T-helper 2 cell treated with Interferon-gamma antibody and Interleukin-4, amounts not matched to agents 100 ng/mL and 5 ng/mL, for 36 hours (primary cell): ENCODE data around the gene COX14. TPM values are rescaled to one million over a fixed set of nuclear protein-coding genes. Genes with fewer than 3 reads are reported as not detected.
"Not testable (repeated sequence)": the region's sequence is repeated elsewhere in the genome, so short reads cannot be mapped to it uniquely, and the experiment has no call there.

Source experiments
- intact Hi-C: fragments of 100-400 bp; cut with micrococcal nuclease; formaldehyde crosslinking; loops from one replicate; pipeline ENCODE4 v1.15.1; 2023
- total RNA-seq: library from RNA; stranded (reverse); gene quantifications from 2 replicates; pipeline ENCODE4 v1.2.3, GENCODE V29; 2022

Gene COX14
- total RNA-seq, result 41.1 and 41.4 TPM in 2 replicates

- intact Hi-C loops, result loop anchor here (1.0 to 5.0 kb wide), 6 partner anchors 27 to 1125 kb away; partner anchors contain the start of genes CERS5, DAZAP2, LARP4 and RACGAP1
These were observed at the start of gene COX14 for GRCh38 chr12:50111693-50112455. Gene COX14, plus strand, starts transcription at chr12:50112236. Its CDS starts 7,808 bp downstream, at chr12:50120044.

DNA sequence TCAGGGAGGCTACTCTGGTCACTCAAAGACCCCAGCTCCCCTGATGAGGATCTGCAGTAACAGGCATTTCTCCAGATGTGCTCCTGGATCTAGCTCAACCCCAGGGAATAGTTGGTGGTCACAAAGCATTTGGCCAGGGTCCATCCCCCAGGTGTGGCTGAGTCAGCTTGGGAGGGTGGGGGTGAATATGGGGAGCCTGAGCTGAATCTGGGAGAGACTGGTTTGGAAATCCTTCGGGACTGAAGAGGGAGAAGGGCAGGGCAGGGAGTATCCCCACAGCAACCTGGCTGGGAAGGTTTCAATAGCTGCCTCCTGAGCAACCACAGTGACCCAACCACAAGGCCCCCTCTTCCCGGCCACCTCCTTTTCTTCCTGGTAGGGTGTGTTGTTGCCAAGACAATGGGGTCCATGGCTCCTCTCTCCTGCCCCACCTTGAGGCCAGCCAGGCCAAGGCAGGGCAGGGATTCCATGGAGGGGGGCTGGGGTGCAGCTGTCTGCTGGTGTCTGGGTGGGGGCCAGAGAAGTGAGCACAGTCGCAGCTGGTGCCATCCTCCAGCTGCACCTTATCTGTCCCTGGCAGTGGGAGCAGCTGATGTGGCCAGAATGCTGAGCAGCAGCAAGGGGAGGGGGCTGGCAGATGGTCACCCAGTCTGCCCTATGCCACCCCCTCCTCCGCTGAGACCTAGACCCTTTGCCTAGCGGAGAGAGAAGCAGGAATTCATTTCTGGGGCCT lies 49.1 kb upstream of the COX14 start:
- intact Hi-C loops, result no loop called here

GRCh38 chr12:50065726-50066310 lies 46.2 kb upstream of the COX14 start:
- intact Hi-C loops, result no loop called here

GRCh38 chr12:50066402-50066801 lies 45.6 kb upstream of the COX14 start:
- intact Hi-C loops, result no loop called here

DNA sequence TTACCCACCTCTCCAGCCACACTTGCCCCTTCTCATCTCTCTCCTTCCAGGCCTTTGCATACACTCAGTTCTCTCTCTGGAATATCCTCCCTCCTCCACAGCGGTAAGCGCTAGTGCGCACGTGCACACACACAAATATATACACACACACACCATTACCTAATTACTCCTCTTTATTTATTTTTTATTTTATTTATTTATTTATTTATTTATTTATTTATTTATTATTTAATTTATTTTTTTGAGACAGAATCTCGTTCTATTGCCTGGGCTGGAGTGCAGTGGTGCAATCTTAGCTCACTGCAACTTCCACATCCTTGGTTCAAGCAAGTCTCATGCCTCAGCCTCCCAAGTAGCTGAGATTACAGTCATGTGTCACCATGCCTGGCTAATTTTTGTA lies 43.0 kb upstream of the COX14 start:
- intact Hi-C loops, result no loop called here

GRCh38 chr12:50069539-50069938 lies 42.5 kb upstream of the COX14 start:
- intact Hi-C loops, result no loop called here

DNA sequence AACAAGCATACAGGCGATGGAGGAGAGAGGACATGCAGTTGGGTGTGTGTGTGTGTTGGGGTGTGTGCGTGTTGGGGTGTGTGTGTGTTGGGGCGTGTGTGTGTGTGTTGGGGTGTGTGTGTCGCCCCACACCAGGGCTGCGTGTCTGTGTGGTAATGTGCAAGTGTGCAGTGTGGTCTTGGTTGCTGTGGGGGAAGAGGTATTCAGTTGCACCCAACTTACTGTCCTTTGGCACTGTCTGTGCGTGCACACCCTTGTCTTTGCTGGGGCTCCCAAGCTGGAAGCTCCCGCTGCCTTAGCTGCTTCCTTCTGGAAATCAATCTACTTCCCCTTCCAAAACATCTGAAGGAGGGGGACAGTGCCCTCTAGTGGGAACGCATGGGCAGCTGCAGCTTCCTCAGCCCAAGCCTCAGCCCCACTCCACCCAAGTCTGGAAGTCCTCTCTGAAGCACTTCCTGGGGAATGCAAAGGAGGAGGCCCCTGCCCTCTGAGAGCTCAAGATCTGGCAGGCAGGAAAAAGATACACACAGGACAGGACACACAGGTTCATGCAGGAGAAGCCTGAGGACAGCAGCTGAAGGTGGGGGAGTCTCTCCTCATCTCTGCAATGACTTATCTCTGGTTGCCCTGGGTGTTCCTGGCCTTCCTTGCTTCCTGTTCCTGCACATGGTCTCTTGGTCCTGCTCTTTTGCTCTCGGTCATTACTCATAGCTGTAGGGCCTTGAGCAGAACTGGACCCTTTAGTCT lies 41.5 kb upstream of the COX14 start:
- intact Hi-C loops, result loop anchor here (1.0 kb wide), 2 partner anchors 31 to 103 kb away; no protein-coding TSS in a partner anchor

GRCh38 chr12:50072198-50072907 lies 39.7 kb upstream of the COX14 start:
- intact Hi-C loops, result no loop called here

DNA sequence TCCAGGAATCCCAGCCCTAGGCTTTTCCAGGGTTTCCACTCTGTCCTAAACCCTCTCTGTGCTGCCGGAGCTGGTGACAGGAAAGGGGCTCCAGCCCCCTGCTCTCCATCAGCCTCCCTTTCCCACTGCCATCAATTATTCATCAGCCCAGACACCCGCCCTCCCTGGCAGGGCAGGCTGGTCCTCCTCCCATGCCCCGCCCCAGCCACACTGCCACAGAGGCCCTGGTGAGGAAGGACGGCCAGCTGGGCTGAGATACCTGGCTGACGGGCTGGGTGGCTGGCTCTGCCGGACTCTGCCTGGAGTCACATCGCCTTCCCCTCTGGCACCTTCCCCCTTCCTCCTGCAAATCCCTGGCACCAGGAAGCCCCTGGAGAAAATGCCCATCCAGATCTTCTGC lies 38.8 kb upstream of the COX14 start:
- intact Hi-C loops, result no loop called here

- intact Hi-C loops, result no loop called here
These were observed 38.3 kb upstream of the COX14 start for GRCh38 chr12:50073712-50074111.

GRCh38 chr12:50074936-50075807 lies 36.9 kb upstream of the COX14 start:
- intact Hi-C loops, result loop anchor here (1.0 kb wide), 1 partner anchor 100 kb away; no protein-coding TSS in a partner anchor

GRCh38 chr12:50075808-50076170 lies 36.2 kb upstream of the COX14 start:
- intact Hi-C loops, result loop anchor here (1.0 kb wide), 1 partner anchor 100 kb away; no protein-coding TSS in a partner anchor

DNA sequence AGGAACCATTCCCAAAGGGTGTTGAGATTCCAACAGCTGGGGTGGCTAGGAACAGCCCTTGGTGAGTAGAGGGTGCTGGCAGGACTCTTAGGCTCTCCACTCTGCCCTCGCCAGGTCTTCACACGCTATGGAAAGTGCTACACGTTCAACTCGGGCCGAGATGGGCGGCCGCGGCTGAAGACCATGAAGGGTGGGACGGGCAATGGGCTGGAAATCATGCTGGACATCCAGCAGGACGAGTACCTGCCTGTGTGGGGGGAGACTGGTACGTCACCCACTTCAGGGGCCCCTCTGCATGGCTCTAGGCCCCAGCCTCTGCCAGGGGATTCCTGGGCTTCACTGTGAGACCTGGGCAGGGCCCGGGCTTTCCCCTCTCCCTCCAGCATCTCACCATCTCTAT lies 34.9 kb upstream of the COX14 start:
- intact Hi-C loops, result no loop called here

- intact Hi-C loops, result no loop called here
These were observed 33.8 kb upstream of the COX14 start for GRCh38 chr12:50078281-50078680.

- intact Hi-C loops, result no loop called here
These were observed 32.3 kb upstream of the COX14 start for GRCh38 chr12:50079771-50080170.

DNA sequence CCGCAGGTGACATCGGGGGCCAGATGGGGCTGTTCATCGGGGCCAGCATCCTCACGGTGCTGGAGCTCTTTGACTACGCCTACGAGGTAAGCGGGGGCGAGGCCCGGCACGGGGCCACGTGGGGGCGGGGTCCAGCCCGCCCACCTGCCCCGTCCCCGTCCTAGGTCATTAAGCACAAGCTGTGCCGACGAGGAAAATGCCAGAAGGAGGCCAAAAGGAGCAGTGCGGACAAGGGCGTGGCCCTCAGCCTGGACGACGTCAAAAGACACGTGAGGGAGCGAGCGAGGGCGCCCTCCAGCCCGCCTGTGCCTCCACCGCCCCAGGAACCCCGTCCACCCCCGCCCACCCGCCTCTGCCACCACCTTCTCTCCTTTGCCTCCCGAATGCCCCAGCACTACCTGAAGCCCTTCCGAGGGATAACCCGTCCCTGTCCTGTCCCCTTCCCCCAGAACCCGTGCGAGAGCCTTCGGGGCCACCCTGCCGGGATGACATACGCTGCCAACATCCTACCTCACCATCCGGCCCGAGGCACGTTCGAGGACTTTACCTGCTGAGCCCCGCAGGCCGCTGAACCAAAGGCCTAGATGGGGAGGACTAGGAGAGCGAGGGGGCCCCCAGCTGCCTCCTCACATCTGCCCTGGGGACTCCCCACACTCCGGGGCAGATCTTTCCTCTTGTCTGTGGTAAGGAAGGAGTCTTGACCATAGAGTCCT lies 30.8 kb upstream of the COX14 start:
- intact Hi-C loops, result no loop called here

DNA sequence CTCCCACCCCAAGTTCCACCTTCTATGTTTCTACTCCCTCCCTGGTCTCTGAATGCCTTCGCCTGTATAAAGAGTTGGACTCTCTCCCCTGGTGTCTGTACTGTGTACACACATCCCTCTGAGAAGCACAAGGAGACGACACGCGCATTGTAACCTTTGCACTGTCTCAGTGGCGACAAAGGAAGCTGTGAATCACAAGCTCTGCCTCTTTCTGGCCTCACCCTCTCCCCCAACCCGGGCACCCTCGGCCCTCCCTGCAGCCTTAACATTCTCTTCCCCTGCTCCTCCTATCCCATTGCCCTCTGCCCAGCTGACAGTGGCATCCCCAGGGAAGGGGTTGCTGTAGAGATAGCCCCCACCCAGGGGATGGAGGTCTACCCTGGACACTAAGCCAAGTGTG lies 29.4 kb upstream of the COX14 start:
- intact Hi-C loops, result no loop called here

DNA sequence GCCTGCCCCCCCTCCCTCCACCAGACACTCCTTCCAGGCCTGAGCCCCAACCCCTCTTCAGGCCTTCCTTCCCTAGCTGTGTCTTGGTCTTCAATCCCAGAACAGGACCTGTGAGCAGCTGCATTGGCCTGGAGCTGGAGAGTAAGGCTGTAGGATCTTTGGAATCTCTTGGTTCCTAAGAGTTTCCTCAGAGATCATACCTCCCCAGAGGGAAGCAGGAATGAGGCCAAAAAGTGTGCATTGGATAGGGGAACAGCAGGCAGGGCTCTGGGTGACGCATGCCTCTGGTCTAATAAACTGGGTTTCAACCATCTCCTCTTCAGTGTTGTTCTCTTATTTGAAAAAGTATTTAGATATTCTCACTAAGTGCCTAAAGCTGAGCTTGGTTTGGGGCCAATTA lies 28.7 kb upstream of the COX14 start:
- intact Hi-C loops, result no loop called here

DNA sequence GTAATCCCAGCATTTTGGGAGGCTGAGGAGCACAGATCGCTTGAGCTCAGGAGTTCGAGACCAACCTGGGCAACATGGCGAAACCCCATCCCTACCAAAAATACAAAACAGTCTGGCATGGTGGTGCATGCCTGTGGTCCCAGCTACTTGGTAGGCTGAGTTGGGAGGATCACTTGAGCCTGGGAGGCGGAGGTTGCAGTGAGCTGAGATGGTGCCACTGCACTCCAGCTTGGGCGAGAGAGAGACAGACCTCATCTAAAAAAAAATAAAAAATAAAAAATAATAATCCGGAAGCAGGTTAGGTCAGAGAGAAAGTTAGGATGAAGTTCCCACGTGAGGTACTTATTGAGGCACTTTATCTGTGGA lies 27.6 kb upstream of the COX14 start:
- intact Hi-C loops, result not testable (repeated sequence)
